GM19238 (cell line): ENCODE results near the gene COL4A1.
A peak's percentile ranks its signal among the peaks of the same experiment; 100 is the strongest.

Experiments
- DNase-seq: peaks from one replicate; pipeline ENCODE4 v3.0.0; 2011; ENCODE audit warnings: low spot score; ENCODE audit not compliant: insufficient read length

Gene COL4A1

GRCh38 chr13:110341445-110342244 is 34.7 kb upstream of the COL4A1 start:
- no peak for DNase-seq

- peak; percentile 32 for DNase-seq
These were observed 34.0 kb upstream of the COL4A1 start for GRCh38 chr13:110340812-110341444.

- DNase-seq, result no peak
These were observed 33.1 kb upstream of the COL4A1 start for GRCh38 chr13:110339975-110340550.

GRCh38 chr13:110339263-110339662 is 32.3 kb upstream of the COL4A1 start:
- DNase-seq, result no peak

- no peak for DNase-seq
These were observed 31.6 kb upstream of the COL4A1 start for GRCh38 chr13:110338441-110339101.

GRCh38 chr13:110337247-110337646 is 30.3 kb upstream of the COL4A1 start:
- no peak for DNase-seq

GRCh38 chr13:110336681-110337080 is 29.7 kb upstream of the COL4A1 start:
- DNase-seq, result no peak

GRCh38 chr13:110336108-110336507 is 29.2 kb upstream of the COL4A1 start:
- no peak for DNase-seq

- no peak for DNase-seq
These were observed 28.0 kb upstream of the COL4A1 start for GRCh38 chr13:110334841-110335490.

- DNase-seq, result no peak
These were observed 27.3 kb upstream of the COL4A1 start for GRCh38 chr13:110334256-110334655.

- no peak for DNase-seq
These were observed 26.9 kb upstream of the COL4A1 start for GRCh38 chr13:110333837-110334236.

- DNase-seq, result no peak
These were observed 25.8 kb upstream of the COL4A1 start for GRCh38 chr13:110332750-110333149.

- DNase-seq, result no peak
These were observed 24.4 kb upstream of the COL4A1 start for GRCh38 chr13:110331362-110331761.

GRCh38 chr13:110330491-110331011 is 23.6 kb upstream of the COL4A1 start:
- no peak for DNase-seq

GRCh38 chr13:110329798-110330461 is 23.0 kb upstream of the COL4A1 start:
- DNase-seq, result no peak

GRCh38 chr13:110329258-110329657 is 22.3 kb upstream of the COL4A1 start:
- DNase-seq, result no peak

- no peak for DNase-seq
These were observed 21.6 kb upstream of the COL4A1 start for GRCh38 chr13:110328573-110328972.

GRCh38 chr13:110327051-110327721 is 20.2 kb upstream of the COL4A1 start:
- DNase-seq, result no peak

GRCh38 chr13:110326263-110326904 is 19.4 kb upstream of the COL4A1 start:
- DNase-seq, result no peak
